Body of pancreas (tissue), 4 donors: Measurements from ENCODE around the gene HNRNPU. TPM values are rescaled to one million over a fixed set of nuclear protein-coding genes. Genes with fewer than 3 reads are reported as not detected.
A peak's percentile ranks its signal among the peaks of the same experiment; 100 is the strongest.

Source experiments
- ATAC-seq: fragments of 150-250 bp; one replicate; pipeline ENCODE4 v1.9.1; 2016
- DNase-seq, 4 donors: peaks; one replicate each; pipeline ENCODE4 v3.0.0-alpha.2; 2019
- H3K27ac ChIP-seq, 4 donors: fragments of 200-600 bp; sonication (generic); 1 replicate in 3 of 4; 2 replicates in 1 of 4; pipeline versions ENCODE4 v1.5.1 to v1.6.1; 2016 to 2019; ENCODE audit warnings: mild to moderate bottlenecking in 1 of 4, mixed read lengths in 1 of 4, moderate library complexity in 1 of 4
- H3K27me3 ChIP-seq, 2 donors: fragments of 200-600 bp; sonication (generic); one replicate each; pipeline ENCODE4 v1.6.0; 2016; ENCODE audit warnings: mild to moderate bottlenecking in 1 of 2
- H3K36me3 ChIP-seq, 2 donors: fragments of 200-600 bp; sonication (generic); replicated peaks in 1 of 2; 2 replicates each; pipeline ENCODE4 v1.5.1; 2016; ENCODE audit warnings: low read depth in 2 of 2; ENCODE audit not compliant: insufficient read depth in 1 of 2
- H3K4me1 ChIP-seq: fragments of 200-600 bp; sonication (generic); one replicate; pipeline ENCODE4 v1.6.0; 2016
- H3K4me3 ChIP-seq, 2 donors: fragments of 200-600 bp; sonication (generic); 1 replicate in 1 of 2; 2 replicates in 1 of 2; pipeline ENCODE4 v1.5.1; 2016 to 2019
- H3K9me3 ChIP-seq, 3 donors: fragments of 200-600 bp; sonication (generic); 1 replicate in 2 of 3; 2 replicates in 1 of 3; pipeline ENCODE4 v1.5.1; 2016
- CTCF ChIP-seq, 7 experiments: fragments of 450-650 bp in 4 of 7; fragments of 200-600 bp in 3 of 7; sonication (generic) in 3 of 7; IDR thresholded peaks; one replicate each; pipeline ENCODE4 v1.5.1; 2016 to 2019; ENCODE audit warnings: antibody characterized with exemption in 7 of 7
- POLR2A ChIP-seq, 3 donors: fragments of 450-650 bp; IDR thresholded peaks; one replicate each; pipeline ENCODE4 v1.6.1; 2016; ENCODE audit warnings: antibody characterized with exemption in 3 of 3, mild to moderate bottlenecking in 2 of 3
- WGBS, 2 donors: methylation state at CpG; one replicate each; pipeline ENCODE4 v1.1.5; 2017; 5-methylcytosine and 5-hydroxymethylcytosine counted together
- intact Hi-C: fragments of 100-400 bp; cut with DNase I; formaldehyde crosslinking; loops from one replicate; pipeline ENCODE4 v1.15.1; 2023
- total RNA-seq, 2 donors: library from RNA; depleted of rRNA; stranded (reverse); fragments of >200 nt; gene quantifications; one replicate each; pipeline ENCODE4 v1.1.0, GENCODE V29; 2016

Gene HNRNPU
- total RNA-seq, 2 donors from 2014 or later: 201 to 294 TPM

GRCh38 chr1:244857761-244858160 lies 6.6 kb downstream of the HNRNPU start:
- ATAC-seq (no peak), DNase-seq (no peak)
- TF ChIP-seq CTCF (IDR thresholded peaks at IDR 0.05) (no peak), POLR2A (IDR thresholded peaks at IDR 0.05) (no peak)
- intact Hi-C loops: no loop called here
- peaks cover 61% of the 10 kb centered on the region for H3K4me1 ChIP-seq
- H3K36me3 ChIP-seq: peaks cover 30 to 47% of the 10 kb centered on the region in 2 donors
- WGBS, 2 donors: 54 to 65% methylated on average over 3 of the region's 3 CpGs
- no peak overlapping the region for H3K27ac ChIP-seq
- H3K4me3 ChIP-seq: no peak overlapping the region
- H3K9me3 ChIP-seq: no peaks in the 10 kb centered on the region
- H3K27me3 ChIP-seq: no peaks in the 10 kb centered on the region

GRCh38 chr1:244854865-244855578 lies 9.3 kb downstream of the HNRNPU start:
- ATAC-seq (no peak), DNase-seq (no peak)
- intact Hi-C loops: no loop called here
- Histone ChIP-seq H3K27me3 (no peaks in the 10 kb centered on the region), H3K9me3 (no peaks in the 10 kb centered on the region), H3K4me3 (no peak overlapping the region), H3K36me3 (peaks cover 30 to 48% of the 10 kb centered on the region in 2 donors), H3K4me1 (peaks cover 66% of the 10 kb centered on the region), H3K27ac (peak overlapping the region in 1 of 4 donors; percentile 5)
- 61 to 63% methylated on average over 7 of the region's 7 CpGs for WGBS, 2 donors
- TF ChIP-seq POLR2A (IDR thresholded peaks at IDR 0.05) (no peak), CTCF (IDR thresholded peaks at IDR 0.05) (no peak)

GRCh38 chr1:244854166-244854565 lies 10.2 kb downstream of the HNRNPU start:
- Histone ChIP-seq H3K4me3 (no peak overlapping the region), H3K27ac (no peak overlapping the region), H3K9me3 (no peaks in the 10 kb centered on the region), H3K4me1 (peaks cover 67% of the 10 kb centered on the region), H3K36me3 (peaks cover 30 to 43% of the 10 kb centered on the region in 2 donors), H3K27me3 (no peaks in the 10 kb centered on the region)
- ATAC-seq: no peak
- 60 to 65% methylated on average over 5 of the region's 5 CpGs for WGBS, 2 donors
- DNase-seq: no peak
- TF ChIP-seq CTCF (IDR thresholded peaks at IDR 0.05) (no peak), POLR2A (IDR thresholded peaks at IDR 0.05) (no peak)
- intact Hi-C loops: no loop called here

- H3K9me3 ChIP-seq: no peaks in the 10 kb centered on the region
- H3K36me3 ChIP-seq: peaks cover 27 to 32% of the 10 kb centered on the region in 2 donors
- intact Hi-C loops: no loop called here
- H3K4me1 ChIP-seq: peaks cover 56% of the 10 kb centered on the region
- ATAC-seq (no peak), DNase-seq (no peak)
- WGBS, 2 donors: 90 to 96% methylated on average over 1 of the region's 1 CpG
- no peak overlapping the region for H3K27ac ChIP-seq
- no peaks in the 10 kb centered on the region for H3K27me3 ChIP-seq
- no peak overlapping the region for H3K4me3 ChIP-seq
- TF ChIP-seq POLR2A (IDR thresholded peaks at IDR 0.05) (no peak), CTCF (IDR thresholded peaks at IDR 0.05) (no peak)
Measured at GRCh38 chr1:244852694-244853093, 11.6 kb downstream of the HNRNPU start.
